ENCODE measurements around the gene PICK1. TPM values are rescaled to one million over a fixed set of nuclear protein-coding genes. Genes with fewer than 3 reads are reported as not detected.
A peak's percentile ranks its signal among the peaks of the same experiment; 100 is the strongest.

The PICK1 gene
- total RNA-seq, 1 experiment from 2014 or later = 21.3 TPM

DNA sequence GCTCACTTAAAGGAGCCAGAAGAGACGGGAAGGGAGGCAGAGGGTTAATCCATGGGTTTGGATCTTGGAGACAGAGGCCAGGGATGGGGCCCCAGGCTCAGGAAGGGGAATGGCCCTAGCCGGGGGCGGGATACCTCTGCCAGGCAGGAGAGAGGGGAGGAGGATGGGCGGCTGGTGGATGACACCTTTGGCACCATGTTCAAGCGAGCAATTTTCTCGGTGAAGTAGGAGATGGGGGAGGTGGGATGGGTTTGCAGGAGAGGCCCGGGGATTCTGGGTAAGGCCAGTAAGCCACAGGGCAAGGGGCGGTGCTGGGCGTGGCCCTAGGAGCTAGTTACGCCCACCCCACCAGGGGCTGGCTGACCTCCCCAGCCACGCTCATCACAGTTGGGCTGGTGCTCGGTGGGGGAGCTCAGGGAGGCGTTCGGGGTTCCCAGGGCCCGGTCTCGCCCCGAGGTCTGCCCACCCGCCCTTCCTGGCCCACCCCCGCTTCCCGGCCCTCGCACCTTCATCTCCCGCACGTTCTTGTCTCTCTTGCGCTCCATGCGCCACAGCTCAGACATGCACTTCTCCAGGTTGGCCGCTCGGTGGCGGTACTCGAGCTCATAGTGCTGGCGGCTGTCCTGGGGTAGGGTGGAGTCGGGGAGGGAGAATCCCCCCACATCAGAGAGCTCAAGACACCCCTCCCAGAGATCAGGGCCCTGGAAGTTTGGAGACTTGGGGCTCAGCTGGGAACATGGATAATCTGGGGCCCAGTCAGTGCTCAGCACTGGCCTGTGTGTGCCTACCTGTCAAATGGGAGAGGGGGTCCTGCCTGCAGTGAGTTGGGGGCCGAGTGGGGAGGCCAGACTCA, 40.6 kb downstream of the PICK1 start:
- in situ Hi-C loops (cut with HindIII; ENCODE audit: low pct_unique_long_range_greater_than_20kb, low sequenced_read_pairs) = no loop called here
- H3K4me1 ChIP-seq (ENCODE audit: control insufficient read depth, insufficient read depth, low read length) = no peaks in the 10 kb centered on the region
- TF ChIP-seq TCF7L2 (IDR thresholded peaks at IDR 0.05; ENCODE audit: low read depth, low read length) (no peak), SIN3A (IDR thresholded peaks at IDR 0.05; ENCODE audit: borderline replicate concordance, insufficient read depth, low read depth, low read length) (no peak), POLR2AphosphoS5 (IDR thresholded peaks at IDR 0.05; ENCODE audit: low read depth, low read length) (no peak)
- TF ChIP-seq, protein P1, sequence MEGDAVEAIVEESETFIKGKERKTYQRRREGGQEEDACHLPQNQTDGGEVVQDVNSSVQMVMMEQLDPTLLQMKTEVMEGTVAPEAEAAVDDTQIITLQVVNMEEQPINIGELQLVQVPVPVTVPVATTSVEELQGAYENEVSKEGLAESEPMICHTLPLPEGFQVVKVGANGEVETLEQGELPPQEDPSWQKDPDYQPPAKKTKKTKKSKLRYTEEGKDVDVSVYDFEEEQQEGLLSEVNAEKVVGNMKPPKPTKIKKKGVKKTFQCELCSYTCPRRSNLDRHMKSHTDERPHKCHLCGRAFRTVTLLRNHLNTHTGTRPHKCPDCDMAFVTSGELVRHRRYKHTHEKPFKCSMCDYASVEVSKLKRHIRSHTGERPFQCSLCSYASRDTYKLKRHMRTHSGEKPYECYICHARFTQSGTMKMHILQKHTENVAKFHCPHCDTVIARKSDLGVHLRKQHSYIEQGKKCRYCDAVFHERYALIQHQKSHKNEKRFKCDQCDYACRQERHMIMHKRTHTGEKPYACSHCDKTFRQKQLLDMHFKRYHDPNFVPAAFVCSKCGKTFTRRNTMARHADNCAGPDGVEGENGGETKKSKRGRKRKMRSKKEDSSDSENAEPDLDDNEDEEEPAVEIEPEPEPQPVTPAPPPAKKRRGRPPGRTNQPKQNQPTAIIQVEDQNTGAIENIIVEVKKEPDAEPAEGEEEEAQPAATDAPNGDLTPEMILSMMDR (IDR thresholded peaks at IDR 0.05) = no peak; the same call in 1 of the 2 replicates
- TF ChIP-seq, protein P2, sequence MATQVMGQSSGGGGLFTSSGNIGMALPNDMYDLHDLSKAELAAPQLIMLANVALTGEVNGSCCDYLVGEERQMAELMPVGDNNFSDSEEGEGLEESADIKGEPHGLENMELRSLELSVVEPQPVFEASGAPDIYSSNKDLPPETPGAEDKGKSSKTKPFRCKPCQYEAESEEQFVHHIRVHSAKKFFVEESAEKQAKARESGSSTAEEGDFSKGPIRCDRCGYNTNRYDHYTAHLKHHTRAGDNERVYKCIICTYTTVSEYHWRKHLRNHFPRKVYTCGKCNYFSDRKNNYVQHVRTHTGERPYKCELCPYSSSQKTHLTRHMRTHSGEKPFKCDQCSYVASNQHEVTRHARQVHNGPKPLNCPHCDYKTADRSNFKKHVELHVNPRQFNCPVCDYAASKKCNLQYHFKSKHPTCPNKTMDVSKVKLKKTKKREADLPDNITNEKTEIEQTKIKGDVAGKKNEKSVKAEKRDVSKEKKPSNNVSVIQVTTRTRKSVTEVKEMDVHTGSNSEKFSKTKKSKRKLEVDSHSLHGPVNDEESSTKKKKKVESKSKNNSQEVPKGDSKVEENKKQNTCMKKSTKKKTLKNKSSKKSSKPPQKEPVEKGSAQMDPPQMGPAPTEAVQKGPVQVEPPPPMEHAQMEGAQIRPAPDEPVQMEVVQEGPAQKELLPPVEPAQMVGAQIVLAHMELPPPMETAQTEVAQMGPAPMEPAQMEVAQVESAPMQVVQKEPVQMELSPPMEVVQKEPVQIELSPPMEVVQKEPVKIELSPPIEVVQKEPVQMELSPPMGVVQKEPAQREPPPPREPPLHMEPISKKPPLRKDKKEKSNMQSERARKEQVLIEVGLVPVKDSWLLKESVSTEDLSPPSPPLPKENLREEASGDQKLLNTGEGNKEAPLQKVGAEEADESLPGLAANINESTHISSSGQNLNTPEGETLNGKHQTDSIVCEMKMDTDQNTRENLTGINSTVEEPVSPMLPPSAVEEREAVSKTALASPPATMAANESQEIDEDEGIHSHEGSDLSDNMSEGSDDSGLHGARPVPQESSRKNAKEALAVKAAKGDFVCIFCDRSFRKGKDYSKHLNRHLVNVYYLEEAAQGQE (IDR thresholded peaks at IDR 0.05; ENCODE audit: insufficient read depth in 1 of 2, low read depth in 2 of 2, low read length in 1 of 2) = no peak
- intact Hi-C loops (cut with micrococcal nuclease; ENCODE audit: unreplicated experiment) = no loop called here
- no peak overlapping the region for H3K27ac ChIP-seq (ENCODE audit: low read length)
- DNase-seq (ENCODE audit: low read depth, low spot score) (no peak), ATAC-seq (peak; percentile 51; the same call in 1 of the 2 replicates)
- POLR2A ChIA-PET = interaction anchor here (0.9 kb wide), 1 partner anchor 26 kb away, joined by 3 read pairs; no protein-coding TSS in a partner anchor
- BruUV-seq (replicated peaks) = no TSS peak
- no peaks in the 10 kb centered on the region for H3K27me3 ChIP-seq (ENCODE audit: control insufficient read depth, insufficient read depth, low read length)
- H3K4me3 ChIP-seq (ENCODE audit: low read depth in 2 of 2, low read length in 2 of 2) = no peak overlapping the region
- CTCF ChIA-PET = interaction anchor here (0.6 to 0.9 kb wide), 3 partner anchors 12 to 202 kb away, joined by 3 to 6 read pairs (median 6); no protein-coding TSS in a partner anchor
- no peaks in the 10 kb centered on the region for H3K9me3 ChIP-seq (ENCODE audit: control insufficient read depth, insufficient read depth, low read depth, low read length)
- no peaks in the 10 kb centered on the region for H3K36me3 ChIP-seq (ENCODE audit: control insufficient read depth, insufficient read depth, low read length)

DNA sequence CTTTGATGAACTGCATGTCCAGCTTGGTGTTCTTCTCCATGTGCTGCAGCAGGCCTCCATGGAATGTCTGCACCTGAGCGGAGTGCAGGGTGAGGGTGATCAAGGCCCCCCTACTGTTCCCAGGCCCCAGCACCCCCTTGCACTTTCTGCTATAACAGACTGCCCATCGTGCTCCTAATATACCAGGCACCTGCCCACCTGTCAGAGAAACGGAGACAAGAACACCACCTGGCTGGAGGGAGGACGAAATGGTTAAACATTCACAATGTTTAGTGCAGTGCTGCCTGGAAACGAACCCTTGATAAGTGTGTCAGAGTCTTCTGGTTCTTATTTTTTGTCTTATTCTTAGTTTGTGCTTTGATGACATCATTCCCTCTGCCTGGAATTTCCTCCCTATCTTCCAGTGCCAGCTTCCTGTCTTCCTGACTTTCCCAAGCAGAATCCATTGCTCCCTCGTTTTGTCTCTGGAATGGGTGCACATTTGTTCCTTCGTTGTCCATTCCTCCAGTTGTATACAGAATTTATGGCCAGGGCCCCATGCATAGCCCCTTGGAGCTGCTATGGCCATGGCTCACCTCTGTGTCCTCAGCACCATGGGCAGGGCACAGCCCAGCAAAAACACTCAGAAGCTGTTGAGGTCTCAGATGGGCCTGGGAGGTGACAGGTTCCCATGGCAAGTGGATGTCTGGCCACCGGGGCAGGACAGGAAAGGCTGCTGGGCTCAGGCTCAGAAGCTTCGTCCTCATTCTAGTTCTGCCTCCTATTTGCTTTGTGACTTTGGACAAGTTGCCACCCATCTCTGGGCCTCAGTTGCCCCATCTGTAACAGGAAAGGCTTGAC, 41.4 kb downstream of the PICK1 start:
- Histone ChIP-seq H3K36me3 (ENCODE audit: control insufficient read depth, insufficient read depth, low read length) (no peaks in the 10 kb centered on the region), H3K4me1 (ENCODE audit: control insufficient read depth, insufficient read depth, low read length) (no peaks in the 10 kb centered on the region), H3K4me3 (ENCODE audit: low read depth in 2 of 2, low read length in 2 of 2) (no peak overlapping the region), H3K9me3 (ENCODE audit: control insufficient read depth, insufficient read depth, low read depth, low read length) (no peaks in the 10 kb centered on the region), H3K27ac (ENCODE audit: low read length) (no peak overlapping the region), H3K27me3 (ENCODE audit: control insufficient read depth, insufficient read depth, low read length) (no peaks in the 10 kb centered on the region)
- intact Hi-C loops (cut with micrococcal nuclease; ENCODE audit: unreplicated experiment) (no loop called here), in situ Hi-C loops (cut with HindIII; ENCODE audit: low pct_unique_long_range_greater_than_20kb, low sequenced_read_pairs) (no loop called here)
- ChIA-PET CTCF (interaction anchor here (0.6 kb wide), 1 partner anchor 202 kb away, joined by 6 read pairs; no protein-coding TSS in a partner anchor), POLR2A (no interaction called here)
- ATAC-seq (no peak), DNase-seq (ENCODE audit: low read depth, low spot score) (no peak)
- no TSS peak for BruUV-seq (replicated peaks)
- no peak for TF ChIP-seq TCF7L2 (IDR thresholded peaks at IDR 0.05; ENCODE audit: low read depth, low read length)
- no peak for TF ChIP-seq POLR2AphosphoS5 (IDR thresholded peaks at IDR 0.05; ENCODE audit: low read depth, low read length)
- TF ChIP-seq, protein P2 (IDR thresholded peaks at IDR 0.05; ENCODE audit: insufficient read depth in 1 of 2, low read depth in 2 of 2, low read length in 1 of 2) = no peak
- TF ChIP-seq, protein P1 (IDR thresholded peaks at IDR 0.05) = no peak
- TF ChIP-seq SIN3A (IDR thresholded peaks at IDR 0.05; ENCODE audit: borderline replicate concordance, insufficient read depth, low read depth, low read length) = no peak
